ENCODE results near the gene ATP2B3. TPM values are rescaled to one million over a fixed set of nuclear protein-coding genes. Genes with fewer than 3 reads are reported as not detected.

ATP2B3 gene
- total RNA-seq, 1 experiment from 2014 or later = 0.35 TPM

DNA sequence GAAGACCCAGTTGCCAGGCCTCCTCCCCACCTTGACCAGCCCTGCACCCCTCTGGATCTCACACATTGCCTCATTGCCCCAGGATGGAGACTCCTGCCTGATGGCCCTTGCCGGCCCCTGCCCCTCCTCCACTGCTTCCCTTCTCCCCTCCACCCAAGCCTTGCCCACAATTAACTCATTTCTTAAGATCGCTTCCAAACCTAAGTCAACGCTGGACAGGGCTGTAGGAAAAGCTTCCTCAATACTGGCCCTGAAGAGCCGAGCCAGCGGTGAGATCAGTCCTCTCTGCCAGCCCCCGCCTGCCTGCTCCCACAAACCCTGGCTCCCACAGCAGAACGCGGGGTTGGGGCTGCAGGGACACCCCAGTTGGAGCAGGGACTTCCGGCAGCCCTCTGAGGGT is 39.5 kb upstream of the ATP2B3 start:
- Histone ChIP-seq H2BK120ac (ENCODE audit: low read depth, low read length, poor library complexity, severe bottlenecking) (no peak overlapping the region), H2BK12ac (ENCODE audit: insufficient read length, low read depth, low read length) (no peak overlapping the region), H3K9ac (ENCODE audit: extremely low read depth, insufficient read length, low read length) (no peak overlapping the region), H3K27me3 (ENCODE audit: insufficient read depth, low read length) (peaks cover 3% of the 10 kb centered on the region), H4K91ac (ENCODE audit: insufficient read length, low read depth, low read length) (no peak overlapping the region), H2BK15ac (ENCODE audit: low read depth, low read length) (no peak overlapping the region), H3K79me1 (ENCODE audit: insufficient read depth, low read depth, low read length, poor library complexity, severe bottlenecking) (no peaks in the 10 kb centered on the region), H2AK5ac (ENCODE audit: insufficient read length, low read length) (no peak overlapping the region), H3T11ph (ENCODE audit: low read length) (no peak overlapping the region), H4K20me1 (ENCODE audit: control insufficient read depth, insufficient read depth, insufficient read length) (no peaks in the 10 kb centered on the region), H2AFZ (ENCODE audit: low read length) (no peak overlapping the region), H3K4me2 (ENCODE audit: insufficient read depth, insufficient read length, low read length) (no peak overlapping the region), H3K23me2 (ENCODE audit: insufficient read length, low read depth, low read length, poor library complexity, severe bottlenecking) (no peaks in the 10 kb centered on the region), H3K4ac (ENCODE audit: low read depth, low read length) (no peak overlapping the region), H3K9me3 (ENCODE audit: control insufficient read depth, low read depth, low read length) (peaks cover 21% of the 10 kb centered on the region), H3K23ac (ENCODE audit: insufficient read length, low read depth, low read length) (no peak overlapping the region), H4K5ac (ENCODE audit: insufficient read length, low read depth, low read length) (no peak overlapping the region), H2BK20ac (ENCODE audit: low read depth, low read length, poor library complexity, severe bottlenecking) (no peak overlapping the region), H3K4me1 (ENCODE audit: insufficient read depth, low read length) (no peaks in the 10 kb centered on the region; the same call in 1 of the 2 replicates), H4K8ac (replicated peaks; ENCODE audit: insufficient read length, low read depth, low read length) (no peak overlapping the region), H3K56ac (ENCODE audit: insufficient read length, low read depth, low read length) (no peak overlapping the region), H3K18ac (ENCODE audit: insufficient read length, low read depth, low read length) (no peak overlapping the region), H2BK5ac (ENCODE audit: insufficient read length, low read length) (no peak overlapping the region), H3K27ac (ENCODE audit: insufficient read length, low read depth, low read length) (no peak overlapping the region), H3K79me2 (ENCODE audit: insufficient read depth, low read length) (no peaks in the 10 kb centered on the region), H3K14ac (ENCODE audit: insufficient read depth, low read length) (no peak overlapping the region)
- Mint-ChIP-seq H3K9me3 (peaks cover 34 to 50% of the 10 kb centered on the region in 2 experiments), H3K36me3 (ENCODE audit: insufficient read depth in 1 of 3, low read depth in 3 of 3) (peaks cover 0 to 5% (median 3%) of the 10 kb centered on the region in 3 experiments; a peak in 3 of 7 replicates), H3K4me3 (no peak overlapping the region; a peak in 1 of 5 replicates), H3K4me1 (peaks cover 2% of the 10 kb centered on the region in 2 experiments; a peak in 3 of 4 replicates), H3K27ac (no peak overlapping the region), H3K27me3 (ENCODE audit: low read depth) (peaks cover 29% of the 10 kb centered on the region)
- WGBS (ENCODE audit: extremely low coverage, insufficient read length, low lambda C conversion rate) = no CpG with 5 or more reads among the region's 9 CpGs
- DNase-seq = no peak
- TF ChIP-seq, protein P1, sequence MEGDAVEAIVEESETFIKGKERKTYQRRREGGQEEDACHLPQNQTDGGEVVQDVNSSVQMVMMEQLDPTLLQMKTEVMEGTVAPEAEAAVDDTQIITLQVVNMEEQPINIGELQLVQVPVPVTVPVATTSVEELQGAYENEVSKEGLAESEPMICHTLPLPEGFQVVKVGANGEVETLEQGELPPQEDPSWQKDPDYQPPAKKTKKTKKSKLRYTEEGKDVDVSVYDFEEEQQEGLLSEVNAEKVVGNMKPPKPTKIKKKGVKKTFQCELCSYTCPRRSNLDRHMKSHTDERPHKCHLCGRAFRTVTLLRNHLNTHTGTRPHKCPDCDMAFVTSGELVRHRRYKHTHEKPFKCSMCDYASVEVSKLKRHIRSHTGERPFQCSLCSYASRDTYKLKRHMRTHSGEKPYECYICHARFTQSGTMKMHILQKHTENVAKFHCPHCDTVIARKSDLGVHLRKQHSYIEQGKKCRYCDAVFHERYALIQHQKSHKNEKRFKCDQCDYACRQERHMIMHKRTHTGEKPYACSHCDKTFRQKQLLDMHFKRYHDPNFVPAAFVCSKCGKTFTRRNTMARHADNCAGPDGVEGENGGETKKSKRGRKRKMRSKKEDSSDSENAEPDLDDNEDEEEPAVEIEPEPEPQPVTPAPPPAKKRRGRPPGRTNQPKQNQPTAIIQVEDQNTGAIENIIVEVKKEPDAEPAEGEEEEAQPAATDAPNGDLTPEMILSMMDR (conservative IDR thresholded peaks at IDR 0.05) = no peak

Measured in H9 (cell line).